ENCODE data around the gene SPRR2A.

DNA sequence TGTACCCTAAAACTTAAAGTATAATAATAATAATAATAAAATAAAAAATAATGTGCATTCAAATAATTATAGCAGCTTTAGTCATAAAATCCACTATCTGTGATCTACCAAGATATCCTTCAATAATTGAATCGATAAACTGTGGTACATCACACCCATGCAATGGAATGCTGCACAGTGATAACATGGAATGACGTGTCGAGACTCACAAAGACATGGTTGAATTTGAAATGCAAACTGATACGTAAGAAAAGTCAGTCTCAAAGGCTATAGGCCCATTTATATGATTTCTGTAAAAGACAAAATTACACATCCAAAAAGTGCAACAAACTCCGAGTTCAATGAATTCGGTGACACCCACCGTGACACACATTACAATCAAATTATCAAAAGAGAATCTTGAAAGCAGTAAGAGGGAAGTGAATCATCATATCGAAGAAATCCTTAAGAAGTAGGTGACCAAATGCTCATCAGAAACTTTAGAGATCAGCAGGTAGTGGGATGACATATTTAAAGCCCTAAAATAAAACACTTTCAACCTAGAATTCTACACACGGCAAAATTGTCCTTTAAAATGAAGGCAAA lies 42.2 kb upstream of the SPRR2A start:
- TF ChIP-seq, protein P1, sequence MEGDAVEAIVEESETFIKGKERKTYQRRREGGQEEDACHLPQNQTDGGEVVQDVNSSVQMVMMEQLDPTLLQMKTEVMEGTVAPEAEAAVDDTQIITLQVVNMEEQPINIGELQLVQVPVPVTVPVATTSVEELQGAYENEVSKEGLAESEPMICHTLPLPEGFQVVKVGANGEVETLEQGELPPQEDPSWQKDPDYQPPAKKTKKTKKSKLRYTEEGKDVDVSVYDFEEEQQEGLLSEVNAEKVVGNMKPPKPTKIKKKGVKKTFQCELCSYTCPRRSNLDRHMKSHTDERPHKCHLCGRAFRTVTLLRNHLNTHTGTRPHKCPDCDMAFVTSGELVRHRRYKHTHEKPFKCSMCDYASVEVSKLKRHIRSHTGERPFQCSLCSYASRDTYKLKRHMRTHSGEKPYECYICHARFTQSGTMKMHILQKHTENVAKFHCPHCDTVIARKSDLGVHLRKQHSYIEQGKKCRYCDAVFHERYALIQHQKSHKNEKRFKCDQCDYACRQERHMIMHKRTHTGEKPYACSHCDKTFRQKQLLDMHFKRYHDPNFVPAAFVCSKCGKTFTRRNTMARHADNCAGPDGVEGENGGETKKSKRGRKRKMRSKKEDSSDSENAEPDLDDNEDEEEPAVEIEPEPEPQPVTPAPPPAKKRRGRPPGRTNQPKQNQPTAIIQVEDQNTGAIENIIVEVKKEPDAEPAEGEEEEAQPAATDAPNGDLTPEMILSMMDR (IDR thresholded peaks at IDR 0.05; ENCODE audit: insufficient read depth, low read depth, low read length), result no peak
- TF ChIP-seq EZH2 (IDR thresholded peaks at IDR 0.05; ENCODE audit: insufficient read depth, low read length), result no peak

Measured in astrocyte (in vitro differentiated cells and primary cell).